ENCODE measurements around the gene NADK2. TPM values are rescaled to one million over a fixed set of nuclear protein-coding genes. Genes with fewer than 3 reads are reported as not detected.

NADK2 gene
- total RNA-seq, 3 donors from 2014 or later = 27.4 to 31.8 (median 27.9) TPM

GRCh38 chr5:36270175-36270574 lies 28.4 kb upstream of the NADK2 start:
- Histone ChIP-seq H3K36me3 (no peaks in the 10 kb centered on the region), H3K4me1 (no peaks in the 10 kb centered on the region)
- DNase-seq (ENCODE audit: low spot score in 2 of 2) = no peak

GRCh38 chr5:36269478-36269877 lies 27.8 kb upstream of the NADK2 start:
- TF ChIP-seq POLR2A (IDR thresholded peaks at IDR 0.05) (no peak), POLR2AphosphoS5 (IDR thresholded peaks at IDR 0.05) (no peak)
- TF ChIP-seq, protein P1, sequence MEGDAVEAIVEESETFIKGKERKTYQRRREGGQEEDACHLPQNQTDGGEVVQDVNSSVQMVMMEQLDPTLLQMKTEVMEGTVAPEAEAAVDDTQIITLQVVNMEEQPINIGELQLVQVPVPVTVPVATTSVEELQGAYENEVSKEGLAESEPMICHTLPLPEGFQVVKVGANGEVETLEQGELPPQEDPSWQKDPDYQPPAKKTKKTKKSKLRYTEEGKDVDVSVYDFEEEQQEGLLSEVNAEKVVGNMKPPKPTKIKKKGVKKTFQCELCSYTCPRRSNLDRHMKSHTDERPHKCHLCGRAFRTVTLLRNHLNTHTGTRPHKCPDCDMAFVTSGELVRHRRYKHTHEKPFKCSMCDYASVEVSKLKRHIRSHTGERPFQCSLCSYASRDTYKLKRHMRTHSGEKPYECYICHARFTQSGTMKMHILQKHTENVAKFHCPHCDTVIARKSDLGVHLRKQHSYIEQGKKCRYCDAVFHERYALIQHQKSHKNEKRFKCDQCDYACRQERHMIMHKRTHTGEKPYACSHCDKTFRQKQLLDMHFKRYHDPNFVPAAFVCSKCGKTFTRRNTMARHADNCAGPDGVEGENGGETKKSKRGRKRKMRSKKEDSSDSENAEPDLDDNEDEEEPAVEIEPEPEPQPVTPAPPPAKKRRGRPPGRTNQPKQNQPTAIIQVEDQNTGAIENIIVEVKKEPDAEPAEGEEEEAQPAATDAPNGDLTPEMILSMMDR (IDR thresholded peaks at IDR 0.05) = no peak
- DNase-seq (ENCODE audit: low spot score in 2 of 2) = no peak
- H3K9me3 ChIP-seq = no peaks in the 10 kb centered on the region
- intact Hi-C loops (cut with DNase I; ENCODE audit: low total_unique reads) = no loop called here
- no peaks in the 10 kb centered on the region for H3K4me1 ChIP-seq
- no peak overlapping the region for H3K4me3 ChIP-seq
- H3K27ac ChIP-seq = no peak overlapping the region
- no peaks in the 10 kb centered on the region for H3K27me3 ChIP-seq
- H3K36me3 ChIP-seq = no peaks in the 10 kb centered on the region

More at GRCh38 chr5:36270175-36270574, 28.4 kb upstream of the NADK2 start:
- H3K27me3 ChIP-seq = no peaks in the 10 kb centered on the region
- no peak for TF ChIP-seq POLR2A (IDR thresholded peaks at IDR 0.05)
- no peak for TF ChIP-seq POLR2AphosphoS5 (IDR thresholded peaks at IDR 0.05)
- TF ChIP-seq, protein P1 (IDR thresholded peaks at IDR 0.05) = no peak
- H3K9me3 ChIP-seq = no peaks in the 10 kb centered on the region
- H3K27ac ChIP-seq = no peak overlapping the region
- intact Hi-C loops (cut with DNase I; ENCODE audit: low total_unique reads) = no loop called here
- no peak overlapping the region for H3K4me3 ChIP-seq

DNA sequence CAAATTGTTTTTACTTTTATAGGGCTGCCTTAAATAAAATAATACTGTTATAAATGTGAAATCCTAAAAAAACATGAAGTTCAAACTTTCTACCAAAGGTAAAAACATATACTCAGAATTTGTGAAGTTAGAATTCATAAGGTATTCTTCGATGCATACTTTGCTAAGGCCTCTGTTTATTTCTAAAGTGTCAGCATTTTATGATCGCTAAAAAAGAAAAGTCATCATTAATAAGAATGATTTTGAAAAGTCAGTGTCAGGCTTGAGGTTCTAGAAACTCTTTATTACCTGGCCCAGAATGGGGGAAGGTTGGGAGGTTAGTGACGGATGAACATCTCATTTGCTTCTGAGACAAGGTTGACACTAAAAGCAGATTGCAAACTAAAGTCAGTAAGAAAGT lies 26.2 kb upstream of the NADK2 start:
- Histone ChIP-seq H3K36me3 (no peaks in the 10 kb centered on the region), H3K27ac (no peak overlapping the region), H3K4me1 (no peaks in the 10 kb centered on the region), H3K27me3 (no peaks in the 10 kb centered on the region), H3K9me3 (no peaks in the 10 kb centered on the region), H3K4me3 (no peak overlapping the region)
- no peak for DNase-seq (ENCODE audit: low spot score in 2 of 2)
- TF ChIP-seq POLR2AphosphoS5 (IDR thresholded peaks at IDR 0.05) (no peak), POLR2A (IDR thresholded peaks at IDR 0.05) (no peak)
- TF ChIP-seq, protein P1 (IDR thresholded peaks at IDR 0.05) = no peak
- intact Hi-C loops (cut with DNase I; ENCODE audit: low total_unique reads) = no loop called here

- Histone ChIP-seq H3K4me1 (no peaks in the 10 kb centered on the region), H3K9me3 (no peaks in the 10 kb centered on the region), H3K4me3 (no peak overlapping the region), H3K27me3 (no peaks in the 10 kb centered on the region), H3K36me3 (no peaks in the 10 kb centered on the region), H3K27ac (no peak overlapping the region)
- intact Hi-C loops (cut with DNase I; ENCODE audit: low total_unique reads) = no loop called here
- TF ChIP-seq, protein P1 (IDR thresholded peaks at IDR 0.05) = no peak
- TF ChIP-seq POLR2AphosphoS5 (IDR thresholded peaks at IDR 0.05) = no peak
- no peak for TF ChIP-seq POLR2A (IDR thresholded peaks at IDR 0.05)
- no peak for DNase-seq (ENCODE audit: low spot score in 2 of 2)
Measured at GRCh38 chr5:36264202-36264760, 22.6 kb upstream of the NADK2 start.

DNA sequence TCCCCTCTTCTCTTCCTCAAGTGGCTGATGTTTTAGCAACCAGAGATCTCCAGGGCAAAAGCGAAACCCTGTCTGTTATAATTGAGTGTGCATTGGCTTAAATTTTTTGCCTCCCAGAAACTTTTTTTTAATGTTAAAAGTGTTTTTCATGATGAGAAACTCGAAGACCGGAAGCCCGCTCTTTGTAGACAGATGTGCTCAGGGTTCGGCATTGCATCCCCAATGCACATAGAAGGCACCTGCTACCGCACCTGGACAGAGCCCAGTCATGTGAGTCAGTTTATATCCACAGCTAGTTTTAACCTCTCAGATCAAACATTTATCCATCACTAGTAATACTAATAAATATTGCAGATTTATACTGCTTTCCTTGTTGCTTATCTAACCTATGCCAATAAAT lies 19.5 kb upstream of the NADK2 start:
- H3K4me3 ChIP-seq = no peak overlapping the region
- no peaks in the 10 kb centered on the region for H3K4me1 ChIP-seq
- H3K27ac ChIP-seq = no peak overlapping the region
- H3K27me3 ChIP-seq = no peaks in the 10 kb centered on the region
- DNase-seq (ENCODE audit: low spot score in 2 of 2) = no peak
- H3K9me3 ChIP-seq = no peaks in the 10 kb centered on the region
- H3K36me3 ChIP-seq = no peaks in the 10 kb centered on the region
- intact Hi-C loops (cut with DNase I; ENCODE audit: low total_unique reads) = no loop called here
- TF ChIP-seq POLR2AphosphoS5 (IDR thresholded peaks at IDR 0.05) = no peak
- TF ChIP-seq POLR2A (IDR thresholded peaks at IDR 0.05) = no peak
- TF ChIP-seq, protein P1 (IDR thresholded peaks at IDR 0.05) = no peak
